Left forelimb (tissue), 1 donor: ENCODE data around the gene SH3GL1.
"Not testable (repeated sequence)": the region's sequence is repeated elsewhere in the genome, so short reads cannot be mapped to it uniquely, and the experiment has no call there.

Experiments
- DNase-seq: peaks from one replicate; pipeline ENCODE4 v3.0.0-alpha.2; 2018; ENCODE audit warnings: low spot score

The SH3GL1 gene

GRCh38 chr19:4342615-4343369, 57.6 kb downstream of the SH3GL1 start:
- DNase-seq, result peak; percentile 97

- no peak for DNase-seq
These were observed 58.1 kb downstream of the SH3GL1 start for GRCh38 chr19:4342314-4342614.

- DNase-seq, result no peak
These were observed 61.6 kb downstream of the SH3GL1 start, which contains the start of gene STAP2 for GRCh38 chr19:4338441-4339355. STAP2 (minus strand) TSS chr19:4338827; CDS start chr19:4338753, 74 bp downstream.

- no peak for DNase-seq
These were observed 62.4 kb downstream of the SH3GL1 start for GRCh38 chr19:4337906-4338440.

GRCh38 chr19:4334929-4335570, 65.3 kb downstream of the SH3GL1 start:
- DNase-seq, result no peak

- DNase-seq, result no peak
These were observed 70.5 kb downstream of the SH3GL1 start for GRCh38 chr19:4329858-4330257.

- DNase-seq, result not testable (repeated sequence)
These were observed 71.2 kb downstream of the SH3GL1 start for GRCh38 chr19:4328991-4329681.

- DNase-seq, result peak; percentile 98
These were observed 71.9 kb downstream of the SH3GL1 start for GRCh38 chr19:4328243-4328990.

- DNase-seq, result no peak
These were observed 72.5 kb downstream of the SH3GL1 start for GRCh38 chr19:4327877-4328242.

- peak; percentile 77 for DNase-seq
These were observed 73.0 kb downstream of the SH3GL1 start for GRCh38 chr19:4327252-4327876.

GRCh38 chr19:4326837-4327251, 73.5 kb downstream of the SH3GL1 start:
- no peak for DNase-seq

- no peak for DNase-seq
These were observed 74.0 kb downstream of the SH3GL1 start for GRCh38 chr19:4326215-4326836.

- DNase-seq, result no peak
These were observed 76.1 kb downstream of the SH3GL1 start for GRCh38 chr19:4324228-4324627.

GRCh38 chr19:4323692-4324091, 76.7 kb downstream of the SH3GL1 start:
- no peak for DNase-seq

GRCh38 chr19:4322942-4323665, 77.2 kb downstream of the SH3GL1 start:
- no peak for DNase-seq

GRCh38 chr19:4320419-4320818, 79.9 kb downstream of the SH3GL1 start:
- no peak for DNase-seq

- no peak for DNase-seq
These were observed 81.2 kb downstream of the SH3GL1 start for GRCh38 chr19:4319067-4319718.

- DNase-seq, result no peak
These were observed 81.9 kb downstream of the SH3GL1 start for GRCh38 chr19:4318460-4318859.

GRCh38 chr19:4316956-4317355, 83.4 kb downstream of the SH3GL1 start:
- DNase-seq, result no peak
